ENCODE results near the gene TOR1AIP2.
"Not testable (repeated sequence)": the region's sequence is repeated elsewhere in the genome, so short reads cannot be mapped to it uniquely, and the experiment has no call there.

TOR1AIP2 gene

GRCh38 chr1:179875596-179876299 is 1.9 kb downstream of the TOR1AIP2 start:
- DNase-seq, result no peak

GRCh38 chr1:179873438-179873851 is 4.2 kb downstream of the TOR1AIP2 start:
- no peak for DNase-seq

GRCh38 chr1:179872558-179872957 is 5.0 kb downstream of the TOR1AIP2 start:
- no peak for DNase-seq

- DNase-seq, result no peak
Observed at GRCh38 chr1:179871940-179872339, 5.7 kb downstream of the TOR1AIP2 start.

- DNase-seq, result no peak
Observed at GRCh38 chr1:179870870-179871269, 6.7 kb downstream of the TOR1AIP2 start.

- DNase-seq, result peak; percentile 48
Observed at GRCh38 chr1:179867493-179868330, 9.9 kb downstream of the TOR1AIP2 start.

GRCh38 chr1:179866616-179867015 is 11.0 kb downstream of the TOR1AIP2 start:
- no peak for DNase-seq

DNA sequence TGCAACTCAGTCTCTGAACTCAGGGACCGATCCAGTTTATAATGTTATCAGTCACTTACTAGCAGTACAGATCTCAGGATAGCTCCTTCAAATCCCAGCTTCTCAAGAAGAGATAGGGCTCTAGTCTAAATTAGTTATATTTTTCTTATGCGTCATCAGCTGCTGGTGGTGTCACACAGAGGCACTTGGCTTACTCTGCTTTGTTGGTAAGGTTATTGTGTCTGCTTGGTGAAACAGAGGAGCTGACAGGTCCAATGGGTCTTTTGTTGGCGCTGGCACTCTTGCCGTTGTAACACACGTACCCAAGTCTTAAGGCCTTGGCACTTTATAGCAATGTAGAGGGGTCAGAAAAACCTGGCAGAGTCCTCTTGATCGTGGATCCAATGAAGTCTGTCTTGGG is 12.2 kb downstream of the TOR1AIP2 start:
- DNase-seq, result no peak

GRCh38 chr1:179860652-179861051 is 17.0 kb downstream of the TOR1AIP2 start:
- DNase-seq, result no peak

GRCh38 chr1:179857009-179857408 is 20.6 kb downstream of the TOR1AIP2 start:
- no peak for DNase-seq

DNA sequence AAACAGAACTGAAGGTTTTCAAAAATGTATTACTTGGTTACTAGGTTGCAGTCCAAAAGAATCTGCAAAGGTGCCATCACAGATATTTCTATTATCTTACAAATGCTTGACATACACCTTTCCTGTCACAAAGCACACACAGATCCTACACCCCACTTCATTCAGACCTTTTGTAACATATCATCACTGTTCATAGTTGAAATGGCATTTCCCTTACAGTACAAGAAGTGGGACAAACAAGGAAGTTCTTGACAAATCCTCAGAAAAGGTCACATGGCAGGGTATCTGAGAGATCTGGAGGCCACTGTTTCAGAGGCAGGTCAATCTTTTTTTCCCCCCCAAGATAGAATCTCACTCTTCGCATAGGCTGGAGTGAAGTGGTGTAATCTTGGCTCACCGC is 21.3 kb downstream of the TOR1AIP2 start:
- DNase-seq, result no peak

GRCh38 chr1:179855831-179856230 is 21.8 kb downstream of the TOR1AIP2 start:
- DNase-seq, result not testable (repeated sequence)

- DNase-seq, result no peak
Observed at GRCh38 chr1:179853102-179853501, 24.5 kb downstream of the TOR1AIP2 start.

DNA sequence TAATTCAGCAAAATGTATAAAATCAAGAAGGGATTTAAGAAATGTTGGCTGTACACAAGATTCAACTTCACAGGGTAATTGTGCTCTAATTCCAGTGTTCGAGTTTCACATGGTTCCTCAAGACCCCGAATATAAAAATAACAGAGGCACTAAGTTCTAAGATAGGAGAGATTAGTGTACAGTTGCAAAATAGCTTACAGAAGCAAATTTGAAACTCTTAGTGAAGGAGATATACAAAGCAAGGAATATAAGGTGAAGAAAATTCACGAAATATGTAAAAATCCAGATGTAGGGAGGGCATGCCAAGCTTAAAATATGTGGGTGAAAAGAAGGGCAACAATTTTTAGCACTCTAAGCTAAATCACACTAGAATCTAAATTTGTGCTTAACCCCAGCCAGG is 29.4 kb downstream of the TOR1AIP2 start:
- no peak for DNase-seq

GRCh38 chr1:179840107-179840506 is 37.5 kb downstream of the TOR1AIP2 start:
- no peak for DNase-seq

GRCh38 chr1:179836686-179837445 is 40.7 kb downstream of the TOR1AIP2 start:
- not testable (repeated sequence) for DNase-seq

DNA sequence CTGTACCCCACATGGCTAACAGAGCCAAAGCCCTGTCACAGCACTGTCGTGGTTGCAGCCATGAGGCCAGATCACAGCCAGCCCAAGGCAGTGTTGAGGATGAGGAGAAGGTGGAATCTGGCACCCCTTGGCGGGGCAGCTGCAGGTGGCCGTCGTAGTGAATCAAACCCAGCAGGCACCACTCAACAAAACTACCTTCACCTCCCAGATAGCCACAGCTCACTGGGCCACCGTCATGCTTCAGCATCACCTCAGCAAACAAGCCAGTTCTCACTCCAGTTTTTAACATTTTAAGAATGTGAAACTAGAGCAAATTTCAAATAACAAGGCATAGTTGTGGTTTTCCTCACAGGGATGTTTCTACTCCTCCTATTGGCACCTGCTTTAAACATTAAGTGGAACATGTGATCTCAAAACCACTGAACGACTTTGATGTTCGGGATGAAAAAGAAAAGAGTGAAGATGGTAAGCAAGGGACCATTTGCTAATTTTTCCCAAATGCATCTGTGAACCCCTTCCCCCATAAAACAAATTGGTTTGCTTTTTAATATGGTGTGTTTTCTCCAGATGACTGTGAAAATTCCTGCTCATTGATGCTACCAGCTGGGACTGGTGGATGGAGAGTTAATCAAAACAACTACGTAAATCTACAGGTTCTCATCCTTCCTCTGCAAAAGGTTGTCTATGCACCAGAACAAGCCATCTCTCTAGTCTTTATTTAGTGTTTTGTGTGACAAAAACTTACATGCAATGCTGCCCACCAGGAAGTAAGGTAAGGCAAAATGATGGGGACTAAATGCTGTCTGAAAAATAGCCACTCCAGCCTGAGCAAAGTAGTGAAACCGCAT is 45.5 kb downstream of the TOR1AIP2 start:
- DNase-seq, result no peak

- no peak for DNase-seq
Observed at GRCh38 chr1:179831225-179831624, 46.4 kb downstream of the TOR1AIP2 start.

GRCh38 chr1:179828554-179829110 is 49.0 kb downstream of the TOR1AIP2 start:
- no peak for DNase-seq

DNA sequence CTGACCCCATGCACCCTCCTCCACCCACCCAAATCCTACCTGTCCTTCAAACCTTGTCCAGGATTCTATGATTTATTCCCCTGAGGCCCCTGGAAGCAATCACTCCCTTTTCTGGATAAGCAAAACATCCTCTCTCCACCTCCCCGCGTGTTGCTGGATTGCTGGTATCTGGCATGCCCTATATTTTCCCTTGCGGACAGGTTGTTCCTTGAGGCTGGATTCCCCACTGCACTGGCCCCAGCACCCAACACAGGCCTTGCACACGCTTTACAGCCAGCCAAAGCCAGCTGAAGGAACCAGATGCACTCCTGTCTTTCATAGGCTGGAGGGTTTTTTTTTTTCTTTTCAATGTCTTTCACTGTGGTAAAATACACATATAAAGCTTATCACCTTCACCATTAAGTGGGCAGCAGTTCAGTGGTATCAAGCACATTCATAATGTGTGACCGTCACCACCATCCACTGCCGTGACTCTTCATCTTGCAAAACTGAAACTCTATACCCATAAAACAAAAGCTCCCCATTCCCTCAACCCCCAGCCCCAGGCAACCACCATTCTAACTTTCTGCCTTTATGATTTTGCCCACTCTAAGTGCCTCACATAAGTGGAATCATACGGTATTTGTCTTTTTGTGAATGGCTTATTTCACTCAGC is 50.9 kb downstream of the TOR1AIP2 start:
- DNase-seq, result no peak

- DNase-seq, result no peak
Observed at GRCh38 chr1:179825798-179826460, 51.7 kb downstream of the TOR1AIP2 start.
